ENCODE data around the gene C4orf36. TPM values are rescaled to one million over a fixed set of nuclear protein-coding genes. Genes with fewer than 3 reads are reported as not detected.

The C4orf36 gene
- not detected in 2 replicates for polyA plus RNA-seq

DNA sequence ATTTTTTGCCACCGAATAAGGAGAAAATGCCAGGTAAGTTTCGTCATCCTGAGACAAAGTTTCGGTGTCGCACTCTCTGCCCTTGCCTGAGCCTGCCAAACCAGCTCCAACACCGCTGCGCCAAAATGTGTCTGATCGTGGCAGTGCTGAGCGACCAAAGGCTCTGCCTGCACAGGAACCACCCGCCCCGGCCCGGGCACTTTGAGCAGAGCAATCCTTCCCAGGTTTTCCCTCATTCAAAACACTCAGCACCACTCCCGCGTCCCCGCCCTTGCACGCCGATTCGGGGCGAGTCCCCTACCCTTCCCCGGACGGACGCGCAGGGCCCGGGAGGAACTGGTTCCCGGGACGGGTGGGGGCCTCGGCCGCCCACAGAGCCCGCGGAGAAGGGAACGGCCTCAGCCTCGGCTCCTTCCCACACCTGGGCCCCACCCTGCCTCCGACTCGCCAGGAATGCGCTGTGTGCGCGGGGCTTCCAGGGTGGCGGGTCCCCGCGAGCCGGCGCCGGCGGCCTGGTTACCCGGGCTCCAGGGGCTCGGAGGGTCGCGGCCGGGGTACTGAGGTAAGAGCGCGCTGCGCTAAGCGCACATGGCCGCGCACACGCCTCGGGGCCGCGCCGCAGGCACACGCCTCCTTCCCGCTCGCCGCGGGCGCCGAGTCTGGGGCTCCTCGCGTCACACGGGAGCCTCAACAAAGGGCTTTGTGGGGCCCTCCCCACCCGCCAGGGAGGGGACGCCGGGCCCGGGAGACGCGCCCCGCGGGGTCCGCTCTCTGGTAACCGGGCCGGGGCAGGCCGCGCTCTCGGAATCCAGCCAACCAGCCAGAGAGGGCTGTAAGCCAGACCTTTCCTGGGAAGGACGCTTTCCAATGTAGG lies at the start of gene C4orf36:
Gene C4orf36 (minus strand): TSS at position 661 of the 874 bp plus-strand sequence. CDS start 902 bp downstream, outside the sequence.

DNA sequence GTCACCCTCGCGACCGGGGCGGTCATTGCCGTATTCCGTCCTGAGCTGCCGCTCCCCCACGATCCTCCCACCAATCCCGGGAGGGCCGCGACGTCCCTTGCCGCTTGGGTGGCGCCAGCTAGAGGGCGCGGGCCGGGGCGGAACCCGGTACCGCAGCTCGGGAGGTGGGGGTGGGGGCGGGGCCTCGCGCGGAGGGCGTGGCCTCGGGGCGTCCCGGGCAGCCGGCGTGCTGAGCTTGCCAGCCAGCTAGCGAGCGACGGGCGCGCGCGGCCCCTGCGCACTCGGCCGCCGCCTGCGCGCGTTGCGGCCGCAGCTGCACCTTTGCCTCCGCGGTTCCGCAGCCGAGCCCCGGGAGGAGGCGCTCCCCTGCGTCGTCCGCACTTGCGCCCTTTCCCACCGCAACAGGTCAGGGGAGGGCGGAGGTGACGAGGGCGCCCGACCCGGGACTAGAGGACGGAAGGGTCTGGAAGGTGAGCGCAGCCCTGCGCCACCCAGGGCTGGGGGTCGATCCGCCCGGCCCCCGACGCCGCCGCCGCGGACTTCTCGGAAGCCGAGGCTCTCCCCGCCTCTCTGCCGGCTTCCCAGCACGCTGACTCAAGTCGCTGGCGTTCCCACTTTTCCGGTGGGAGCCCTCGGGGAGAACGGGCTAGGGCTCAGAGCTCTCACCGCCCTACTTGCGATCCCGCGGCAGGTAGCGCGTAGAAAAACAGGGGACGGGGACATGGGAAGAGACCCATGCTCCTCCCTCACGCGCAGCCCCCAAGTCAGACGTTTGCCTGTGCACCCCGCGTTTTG lies 42.7 kb upstream of the C4orf36 start, which contains the start of gene AFF1:
Gene AFF1 (plus strand): TSS at position 241 of the 795 bp plus-strand sequence. CDS start 13,523 bp downstream, outside the sequence.

GRCh38 chr4:86848732-86849619 lies 43.2 kb downstream of the C4orf36 start, which contains the start of gene SLC10A6:
TSS of gene SLC10A6 (minus strand) at chr4:86849384. CDS start at chr4:86849115, 269 bp downstream.

Other genes starting within 250 kb of the C4orf36 start
- not detected in 2 replicates for gene SLC10A6, start 43.0 kb downstream of the C4orf36 start, polyA plus RNA-seq
- 63.5 and 69.6 TPM in 2 replicates for gene AFF1, start 42.6 kb upstream of the C4orf36 start, polyA plus RNA-seq